ENCODE results near the gene ARHGAP29.

DNA sequence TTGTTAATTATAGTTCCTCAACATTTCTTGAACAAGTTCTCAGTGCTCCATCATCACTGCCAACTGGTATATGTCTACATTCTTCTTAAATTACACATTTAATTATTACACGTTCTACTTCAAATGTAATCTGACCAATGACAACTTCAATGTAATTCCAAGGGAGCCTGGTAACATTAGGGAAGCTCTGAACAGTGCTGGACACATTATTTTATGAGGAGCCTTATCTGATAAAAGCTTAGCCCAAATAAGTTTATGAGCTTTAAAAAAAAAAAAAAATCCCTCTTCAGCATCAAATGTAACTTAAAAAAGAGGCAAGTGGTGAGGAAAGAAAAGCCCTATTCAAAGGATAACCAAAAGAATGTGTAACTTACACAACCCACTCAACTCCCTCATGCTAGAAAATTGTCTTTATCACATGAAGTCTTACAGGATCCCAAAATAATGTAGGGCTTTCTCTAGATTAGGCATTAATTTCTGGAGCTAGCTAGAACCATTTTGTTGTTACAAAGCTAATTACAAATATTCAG is 81.2 kb downstream of the ARHGAP29 start:
- TF ChIP-seq POLR2AphosphoS5 (IDR thresholded peaks at IDR 0.05; ENCODE audit: low read depth, low read length), result no peak
- no peak for TF ChIP-seq ZNF274 (IDR thresholded peaks at IDR 0.05; ENCODE audit: borderline replicate concordance, extremely low read depth, low read length)
- TF ChIP-seq, protein P1, sequence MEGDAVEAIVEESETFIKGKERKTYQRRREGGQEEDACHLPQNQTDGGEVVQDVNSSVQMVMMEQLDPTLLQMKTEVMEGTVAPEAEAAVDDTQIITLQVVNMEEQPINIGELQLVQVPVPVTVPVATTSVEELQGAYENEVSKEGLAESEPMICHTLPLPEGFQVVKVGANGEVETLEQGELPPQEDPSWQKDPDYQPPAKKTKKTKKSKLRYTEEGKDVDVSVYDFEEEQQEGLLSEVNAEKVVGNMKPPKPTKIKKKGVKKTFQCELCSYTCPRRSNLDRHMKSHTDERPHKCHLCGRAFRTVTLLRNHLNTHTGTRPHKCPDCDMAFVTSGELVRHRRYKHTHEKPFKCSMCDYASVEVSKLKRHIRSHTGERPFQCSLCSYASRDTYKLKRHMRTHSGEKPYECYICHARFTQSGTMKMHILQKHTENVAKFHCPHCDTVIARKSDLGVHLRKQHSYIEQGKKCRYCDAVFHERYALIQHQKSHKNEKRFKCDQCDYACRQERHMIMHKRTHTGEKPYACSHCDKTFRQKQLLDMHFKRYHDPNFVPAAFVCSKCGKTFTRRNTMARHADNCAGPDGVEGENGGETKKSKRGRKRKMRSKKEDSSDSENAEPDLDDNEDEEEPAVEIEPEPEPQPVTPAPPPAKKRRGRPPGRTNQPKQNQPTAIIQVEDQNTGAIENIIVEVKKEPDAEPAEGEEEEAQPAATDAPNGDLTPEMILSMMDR (IDR thresholded peaks at IDR 0.05; ENCODE audit: control extremely low read depth in 1 of 3, insufficient read depth in 1 of 3, low read depth in 1 of 3, low read length in 3 of 3), result no peak
- no peak for TF ChIP-seq TEAD4 (IDR thresholded peaks at IDR 0.05; ENCODE audit: low read depth, low read length)
- TF ChIP-seq, protein P2, sequence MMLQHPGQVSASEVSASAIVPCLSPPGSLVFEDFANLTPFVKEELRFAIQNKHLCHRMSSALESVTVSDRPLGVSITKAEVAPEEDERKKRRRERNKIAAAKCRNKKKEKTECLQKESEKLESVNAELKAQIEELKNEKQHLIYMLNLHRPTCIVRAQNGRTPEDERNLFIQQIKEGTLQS (IDR thresholded peaks at IDR 0.05; ENCODE audit: insufficient read depth, low read depth, low read length), result no peak
- no peak for TF ChIP-seq POLR2A (IDR thresholded peaks at IDR 0.05; ENCODE audit: control extremely low read depth in 1 of 2, low read depth in 2 of 2, low read length in 2 of 2)
- no peak for TF ChIP-seq ASH2L (IDR thresholded peaks at IDR 0.05; ENCODE audit: low read length)
